Suprapubic skin (tissue), 4 donors: ENCODE measurements around the gene SLIRP. TPM values are rescaled to one million over a fixed set of nuclear protein-coding genes. Genes with fewer than 3 reads are reported as not detected.
A peak's percentile ranks its signal among the peaks of the same experiment; 100 is the strongest.
"Not testable (repeated sequence)": the region's sequence is repeated elsewhere in the genome, so short reads cannot be mapped to it uniquely, and the experiment has no call there.

Source experiments
- DNase-seq, 2 donors: peaks; one replicate each; pipeline ENCODE4 v3.0.0-alpha.2; 2019; ENCODE audit warnings: low spot score in 2 of 2
- H3K27ac ChIP-seq: fragments of 200-600 bp; sonication (generic); one replicate; pipeline ENCODE4 v1.5.1; 2019
- H3K27me3 ChIP-seq: fragments of 200-600 bp; sonication (generic); one replicate; pipeline ENCODE4 v1.5.1; 2019
- H3K36me3 ChIP-seq: fragments of 200-600 bp; sonication (generic); one replicate; pipeline ENCODE4 v1.5.1; 2019
- H3K4me1 ChIP-seq: fragments of 200-600 bp; sonication (generic); one replicate; pipeline ENCODE4 v1.5.1; 2019
- H3K4me3 ChIP-seq: fragments of 200-600 bp; sonication (generic); one replicate; pipeline ENCODE4 v1.5.1; 2019; ENCODE audit warnings: mild to moderate bottlenecking
- H3K9me3 ChIP-seq: fragments of 200-600 bp; sonication (generic); one replicate; pipeline ENCODE4 v1.5.1; 2019
- CTCF ChIP-seq, 2 donors: fragments of 200-600 bp in 1 of 2; fragments of 450-650 bp in 1 of 2; sonication (generic) in 1 of 2; IDR thresholded peaks; one replicate each; pipeline ENCODE4 v1.5.1; 2016 to 2019; ENCODE audit warnings: antibody characterized with exemption in 2 of 2, mild to moderate bottlenecking in 1 of 2, moderate library complexity in 1 of 2
- EP300 ChIP-seq: sonication (generic); formaldehyde crosslinking; IDR thresholded peaks from one replicate; pipeline ENCODE4 v1.6.1; 2017; ENCODE audit warnings: antibody characterized with exemption
- POLR2A ChIP-seq, 2 donors: fragments of 450-650 bp; IDR thresholded peaks; one replicate each; pipeline ENCODE4 v1.6.1; 2017; ENCODE audit warnings: antibody characterized with exemption in 2 of 2, mild to moderate bottlenecking in 2 of 2, moderate library complexity in 2 of 2
- POLR2AphosphoS5 ChIP-seq, 3 donors: sonication (generic); formaldehyde crosslinking; IDR thresholded peaks; one replicate each; pipeline ENCODE4 v1.6.1; 2017; ENCODE audit warnings: antibody characterized with exemption in 3 of 3
- WGBS: methylation state at CpG from one replicate; pipeline ENCODE4 v1.1.5; 2018; 5-methylcytosine and 5-hydroxymethylcytosine counted together
- total RNA-seq, 4 donors: library from RNA; depleted of rRNA; stranded (reverse); fragments of >200 nt; gene quantifications; one replicate each; pipeline ENCODE4 v1.1.0, GENCODE V29; 2016

The SLIRP gene
- 100 to 1,000 TPM in 3 of 4 donors, 10 to 100 TPM in 1; 59.1 to 147 (median 127) TPM for total RNA-seq

- WGBS: under 1% methylated on average over 43 of the region's 49 CpGs
- peak; percentile 90 to 92 for DNase-seq
- Histone ChIP-seq H3K36me3 (peaks cover 40% of the 10 kb centered on the region), H3K4me1 (peaks cover 31% of the 10 kb centered on the region), H3K27me3 (no peaks in the 10 kb centered on the region), H3K27ac (peak within 1 kb of the TSS; percentile 66), H3K9me3 (no peaks in the 10 kb centered on the region), H3K4me3 (peak within 1 kb of the TSS; percentile 90)
- TF ChIP-seq POLR2AphosphoS5 (IDR thresholded peaks at IDR 0.05): peak in 2 of 3 donors; percentile 41 to 91
- no peak for TF ChIP-seq CTCF (IDR thresholded peaks at IDR 0.05)
- TF ChIP-seq POLR2A (IDR thresholded peaks at IDR 0.05): peak in 1 of 2 donors; percentile 69
- no peak for TF ChIP-seq EP300
These were observed at the start of gene SLIRP, which contains the start of gene ALKBH1 for GRCh38 chr14:77707724-77708408. TSS of gene SLIRP (plus strand) at chr14:77708103. CDS start at chr14:77708112, 9 bp downstream. TSS of gene ALKBH1 (minus strand) at chr14:77708023. CDS start at chr14:77708004, 19 bp downstream.

- H3K27ac ChIP-seq: no peak overlapping the region
- no peaks in the 10 kb centered on the region for H3K9me3 ChIP-seq
- no peaks in the 10 kb centered on the region for H3K36me3 ChIP-seq
- H3K27me3 ChIP-seq: no peaks in the 10 kb centered on the region
- no peak overlapping the region for H3K4me3 ChIP-seq
- no peak for DNase-seq
- no peak for TF ChIP-seq CTCF (IDR thresholded peaks at IDR 0.05)
- no peak for TF ChIP-seq EP300
- no peak for TF ChIP-seq POLR2A (IDR thresholded peaks at IDR 0.05)
- TF ChIP-seq POLR2AphosphoS5 (IDR thresholded peaks at IDR 0.05): no peak
- peaks cover 4% of the 10 kb centered on the region for H3K4me1 ChIP-seq
- WGBS: 76% methylated on average over 2 of the region's 2 CpGs
These were observed 48.1 kb upstream of the SLIRP start for GRCh38 chr14:77659831-77660230.

- 80% methylated on average over 7 of the region's 7 CpGs for WGBS
- Histone ChIP-seq H3K27ac (no peak overlapping the region), H3K4me1 (peaks cover 4% of the 10 kb centered on the region), H3K9me3 (no peaks in the 10 kb centered on the region), H3K27me3 (no peaks in the 10 kb centered on the region), H3K4me3 (no peak overlapping the region), H3K36me3 (no peaks in the 10 kb centered on the region)
- no peak for TF ChIP-seq CTCF (IDR thresholded peaks at IDR 0.05)
- TF ChIP-seq POLR2A (IDR thresholded peaks at IDR 0.05): no peak
- no peak for TF ChIP-seq EP300
- TF ChIP-seq POLR2AphosphoS5 (IDR thresholded peaks at IDR 0.05): no peak
- no peak for DNase-seq
These were observed 47.1 kb upstream of the SLIRP start for GRCh38 chr14:77660754-77661153.

DNA sequence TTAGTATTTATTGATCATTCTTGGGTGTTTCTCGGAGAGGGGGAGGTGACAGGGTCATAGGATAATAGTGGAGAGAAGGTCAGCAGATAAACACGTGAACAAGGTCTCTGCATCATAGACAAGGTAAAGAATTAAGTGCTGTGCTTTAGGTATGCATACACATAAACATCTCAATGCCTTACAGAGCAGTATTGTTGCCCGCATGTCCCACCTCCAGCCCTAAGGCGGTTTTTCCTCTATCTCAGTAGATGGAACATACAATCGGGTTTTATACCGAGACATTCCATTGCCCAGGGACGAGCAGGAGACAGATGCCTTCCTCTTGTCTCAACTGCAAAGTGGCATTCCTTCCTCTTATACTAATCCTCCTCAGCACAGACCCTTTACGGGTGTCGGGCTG, 46.3 kb upstream of the SLIRP start:
- not testable (repeated sequence) for H3K9me3 ChIP-seq, H3K4me1 ChIP-seq, H3K4me3 ChIP-seq, H3K27me3 ChIP-seq, H3K27ac ChIP-seq, H3K36me3 ChIP-seq, DNase-seq
- WGBS: 73% methylated on average over 9 of the region's 9 CpGs

DNA sequence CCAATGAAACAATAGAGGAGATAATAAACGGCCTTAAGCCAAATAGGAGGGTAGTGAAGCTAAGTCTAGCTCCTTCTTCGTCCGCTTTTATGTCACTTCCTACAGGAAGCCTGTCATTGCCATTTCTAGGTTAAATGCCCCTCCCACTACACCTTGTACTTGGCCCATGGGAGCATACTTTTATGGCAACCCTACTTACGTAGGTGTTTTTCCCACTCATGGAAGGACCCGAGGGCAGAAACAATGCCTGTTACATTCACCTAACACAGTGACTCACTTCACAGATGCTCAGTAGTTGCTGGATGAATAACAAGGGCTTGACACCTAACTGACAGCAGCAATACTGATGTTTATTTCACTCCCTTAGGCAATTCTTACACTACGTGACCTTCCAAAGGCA, 44.6 kb upstream of the SLIRP start:
- DNase-seq: no peak
- no peak for TF ChIP-seq CTCF (IDR thresholded peaks at IDR 0.05)
- no peak overlapping the region for H3K4me3 ChIP-seq
- H3K27ac ChIP-seq: no peak overlapping the region
- H3K36me3 ChIP-seq: no peaks in the 10 kb centered on the region
- 33% methylated on average over 6 of the region's 6 CpGs for WGBS
- no peaks in the 10 kb centered on the region for H3K9me3 ChIP-seq
- peaks cover 4% of the 10 kb centered on the region for H3K4me1 ChIP-seq
- H3K27me3 ChIP-seq: no peaks in the 10 kb centered on the region

DNA sequence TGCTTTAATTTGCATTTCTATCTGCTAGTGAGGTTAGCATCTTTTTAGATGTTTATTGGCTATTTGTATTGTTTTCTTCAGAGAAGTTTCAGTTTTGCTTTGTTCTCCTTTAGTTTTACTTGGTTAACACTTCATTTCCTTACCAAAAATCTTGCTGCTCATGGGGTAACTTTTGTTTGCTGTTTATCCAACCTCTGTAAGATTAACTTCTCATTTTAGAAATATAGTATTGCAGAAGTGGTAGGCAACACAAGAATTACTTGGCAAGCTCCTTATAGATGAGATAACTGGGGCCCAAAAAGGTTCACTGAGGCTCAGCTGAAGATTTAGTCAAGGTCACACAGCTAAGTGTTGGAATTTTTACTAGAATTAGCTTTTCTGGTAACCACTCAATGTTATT, 40.6 kb upstream of the SLIRP start:
- H3K27me3 ChIP-seq: no peaks in the 10 kb centered on the region
- no peak for TF ChIP-seq POLR2AphosphoS5 (IDR thresholded peaks at IDR 0.05)
- no peak for TF ChIP-seq CTCF (IDR thresholded peaks at IDR 0.05)
- no peak for TF ChIP-seq POLR2A (IDR thresholded peaks at IDR 0.05)
- TF ChIP-seq EP300: no peak
- H3K9me3 ChIP-seq: no peaks in the 10 kb centered on the region
- no peak overlapping the region for H3K4me3 ChIP-seq
- H3K27ac ChIP-seq: no peak overlapping the region
- H3K4me1 ChIP-seq: peaks cover 4% of the 10 kb centered on the region
- no peak for DNase-seq
- H3K36me3 ChIP-seq: peaks cover 7% of the 10 kb centered on the region
